ENCODE results near the gene NHERF1. TPM values are rescaled to one million over a fixed set of nuclear protein-coding genes. Genes with fewer than 3 reads are reported as not detected.
A peak's percentile ranks its signal among the peaks of the same experiment; 100 is the strongest.

NHERF1 gene
- total RNA-seq, 2 experiments from 2014 or later, result 284 to 377 TPM

GRCh38 chr17:74816905-74817620, 68.6 kb downstream of the NHERF1 start:
- H3K27me3 Mint-ChIP-seq, result no peaks in the 10 kb centered on the region
- H3K4me3 Mint-ChIP-seq, result no peak overlapping the region
- no peak for DNase-seq
- CTCF ChIA-PET, result no interaction called here
- no peaks in the 10 kb centered on the region for H3K36me3 Mint-ChIP-seq
- no peaks in the 10 kb centered on the region for H3K9me3 Mint-ChIP-seq (ENCODE audit: low read depth)
- no peak for ATAC-seq
- H3K27ac Mint-ChIP-seq, result no peak overlapping the region
- H3K4me1 Mint-ChIP-seq, result peaks cover 12% of the 10 kb centered on the region

- no peak overlapping the region for H3K4me3 Mint-ChIP-seq
- H3K4me1 Mint-ChIP-seq, result peaks cover 12% of the 10 kb centered on the region
- no peaks in the 10 kb centered on the region for H3K36me3 Mint-ChIP-seq
- H3K9me3 Mint-ChIP-seq (ENCODE audit: low read depth), result no peaks in the 10 kb centered on the region
- no peak for DNase-seq
- no peak overlapping the region for H3K27ac Mint-ChIP-seq
- CTCF ChIA-PET, result interaction anchor here (0.8 to 0.9 kb wide), 2 partner anchors 9 to 10 kb away, joined by 3 read pairs; no protein-coding TSS in a partner anchor
- no peak for ATAC-seq
- no peaks in the 10 kb centered on the region for H3K27me3 Mint-ChIP-seq
Observed at GRCh38 chr17:74818291-74818938, 70.0 kb downstream of the NHERF1 start.

Small RNA genes within 50 kb of the gene (microRNA-seq; reads per million reads assigned to microRNA genes)
- gene MIR3615, result 221 reads per million, percentile 74 among the genes with 10 or more reads in this experiment

Other genes starting within 250 kb of the NHERF1 start
- not detected for gene CD300LB, start 217.2 kb upstream of the NHERF1 start, total RNA-seq
- gene CD300C, start 202.5 kb upstream of the NHERF1 start, total RNA-seq, result 1 to 10 TPM in 1 of 2 experiments, under 1 TPM in 1; 0.56 to 1.5 TPM
- gene CD300H, start 181.1 kb upstream of the NHERF1 start, total RNA-seq, result not detected
- not detected for gene CD300LD, start 156.3 kb upstream of the NHERF1 start, total RNA-seq
- gene CD300E, start 124.9 kb upstream of the NHERF1 start, total RNA-seq, result not detected
- not detected for gene CD300LF, start 35.7 kb upstream of the NHERF1 start, total RNA-seq
- gene RAB37, start 11.4 kb upstream of the NHERF1 start, total RNA-seq, result 10 to 100 TPM; 36.7 to 51.7 TPM
- 10 to 100 TPM; 34.1 to 34.5 TPM for gene NAT9, start 27.7 kb downstream of the NHERF1 start, total RNA-seq
- under 1 TPM; 0.07 to 0.09 TPM for gene GRIN2C, start 111.3 kb downstream of the NHERF1 start, total RNA-seq
- gene FDXR, start 124.4 kb downstream of the NHERF1 start, total RNA-seq, result 10 to 100 TPM; 38.2 to 39.4 TPM
- not detected for gene FADS6, start 145.0 kb downstream of the NHERF1 start, total RNA-seq
- not detected for gene USH1G, start 174.6 kb downstream of the NHERF1 start, total RNA-seq
- not detected for gene OTOP2, start 175.6 kb downstream of the NHERF1 start, total RNA-seq
- gene OTOP3, start 187.3 kb downstream of the NHERF1 start, total RNA-seq, result not detected
- gene HID1, start 224.1 kb downstream of the NHERF1 start, total RNA-seq, result not detected
- under 1 TPM; 0.32 to 0.47 TPM for gene CDR2L, start 239.0 kb downstream of the NHERF1 start, total RNA-seq